WTC11 (cell line): Measurements from ENCODE around the gene FADD. TPM values are rescaled to one million over a fixed set of nuclear protein-coding genes. Genes with fewer than 3 reads are reported as not detected.

Experiments used
- ATAC-seq: fragments of 200-7000 bp; cut with Tn5 transposase; 2 replicates; pipeline ENCODE4 v1.10.0; 2021; ENCODE audit warnings: mild to moderate bottlenecking, moderate library complexity
- CTCF ChIA-PET: fragments of 300-600 bp; sonication (Branson Sonifier 250); formaldehyde crosslinking; loops from one replicate; lab custom pipeline; 2021; ENCODE audit warnings: antibody characterized with exemption; lab: Charles Lee
- POLR2A ChIA-PET: fragments of 350-600 bp; sonication (Branson Sonifier 250); formaldehyde crosslinking; loops from one replicate; lab custom pipeline; 2021; ENCODE audit warnings: antibody characterized with exemption; lab: Charles Lee
- DNase-seq: peaks from one replicate; pipeline ENCODE4 v3.0.0; 2021; ENCODE audit warnings: low spot score
- H3K27ac Mint-ChIP-seq: 2 replicates; pipeline ENCODE4 v1.8.0; 2021; ENCODE audit warnings: mixed read lengths
- H3K27me3 Mint-ChIP-seq: 2 replicates; pipeline ENCODE4 v1.8.0; 2021; ENCODE audit warnings: low read depth, mild to moderate bottlenecking, moderate library complexity, mixed read lengths
- H3K36me3 Mint-ChIP-seq: 2 replicates; pipeline ENCODE4 v1.8.0; 2021; ENCODE audit warnings: mixed read lengths
- H3K4me1 Mint-ChIP-seq: 2 replicates; pipeline ENCODE4 v1.8.0; 2022; ENCODE audit warnings: mixed read lengths
- H3K4me3 Mint-ChIP-seq: 2 replicates; pipeline ENCODE4 v1.8.0; 2021; ENCODE audit warnings: mild to moderate bottlenecking, moderate library complexity, mixed read lengths
- H3K9me3 Mint-ChIP-seq: 2 replicates; pipeline ENCODE4 v1.8.0; 2021; ENCODE audit warnings: mixed read lengths
- ATF1 ChIP-seq: sonication (generic); formaldehyde crosslinking; IDR thresholded peaks from 2 replicates; pipeline ENCODE4 v1.8.1; 2023; ENCODE audit warnings: mild to moderate bottlenecking, moderate library complexity, missing genetic modification reagents
- ATF2 ChIP-seq: sonication (generic); formaldehyde crosslinking; IDR thresholded peaks from 2 replicates; pipeline ENCODE4 v1.8.1; 2022; ENCODE audit warnings: low read depth, missing genetic modification reagents, borderline replicate concordance
- ATF3 ChIP-seq: sonication (generic); formaldehyde crosslinking; conservative IDR thresholded peaks from 2 replicates; pipeline ENCODE4 v1.8.1; 2022; ENCODE audit warnings: mild to moderate bottlenecking, missing genetic modification reagents
- CBFB ChIP-seq: sonication (generic); formaldehyde crosslinking; IDR thresholded peaks from 2 replicates; pipeline ENCODE4 v1.8.1; 2022; ENCODE audit warnings: mild to moderate bottlenecking, low read depth, missing genetic modification reagents
- EMX1 ChIP-seq: fragments of 250-450 bp; sonication (Bioruptor Pico); IDR thresholded peaks from 2 replicates; pipeline ENCODE4 v1.8.0; 2021; ENCODE audit warnings: mild to moderate bottlenecking
- FOXJ3 ChIP-seq: sonication (generic); formaldehyde crosslinking; IDR thresholded peaks from 2 replicates; pipeline ENCODE4 v1.9.0; 2021; ENCODE audit warnings: missing genetic modification reagents, mild to moderate bottlenecking, borderline replicate concordance
- GRHL2 ChIP-seq: fragments of 250-450 bp; sonication (Bioruptor Pico); IDR thresholded peaks from 2 replicates; pipeline ENCODE4 v1.8.0; 2022; ENCODE audit warnings: mild to moderate bottlenecking, moderate library complexity; ENCODE audit not compliant: insufficient replicate concordance, severe bottlenecking
- GTF2I ChIP-seq: fragments of 250-450 bp; sonication (Bioruptor Pico); conservative IDR thresholded peaks from 2 replicates; pipeline ENCODE4 v1.4.0; 2021; ENCODE audit warnings: mild to moderate bottlenecking
- NFYB ChIP-seq: sonication (generic); formaldehyde crosslinking; conservative IDR thresholded peaks from 2 replicates; pipeline ENCODE4 v1.8.0; 2022; ENCODE audit warnings: low read depth, missing genetic modification reagents
- NR2C2 ChIP-seq: sonication (generic); formaldehyde crosslinking; IDR thresholded peaks from 2 replicates; pipeline ENCODE4 v1.8.0; 2022; ENCODE audit warnings: mild to moderate bottlenecking, missing genetic modification reagents
- RORB ChIP-seq: fragments of 250-450 bp; sonication (Bioruptor Pico); IDR thresholded peaks from 2 replicates; pipeline ENCODE4 v1.9.0; 2021; ENCODE audit warnings: mild to moderate bottlenecking
- SMAD3 ChIP-seq: sonication (generic); formaldehyde crosslinking; IDR thresholded peaks from 2 replicates; pipeline ENCODE4 v1.8.0; 2022; ENCODE audit warnings: missing genetic modification reagents, mild to moderate bottlenecking, borderline replicate concordance
- STAT6 ChIP-seq: sonication (generic); formaldehyde crosslinking; conservative IDR thresholded peaks from 2 replicates; pipeline ENCODE4 v1.8.1; 2023; ENCODE audit warnings: mild to moderate bottlenecking, low read depth, missing genetic modification reagents, moderate library complexity
- TCF7 ChIP-seq: sonication (generic); formaldehyde crosslinking; IDR thresholded peaks from 2 replicates; pipeline ENCODE4 v1.8.0; 2022; ENCODE audit warnings: mild to moderate bottlenecking, low read depth, missing genetic modification reagents, moderate library complexity
- ZNF512 ChIP-seq: sonication (generic); formaldehyde crosslinking; IDR thresholded peaks from 2 replicates; pipeline ENCODE4 v1.8.1; 2022; ENCODE audit warnings: missing genetic modification reagents, borderline replicate concordance
- total RNA-seq: library from RNA; stranded (reverse); gene quantifications from 3 replicates; pipeline ENCODE4 v1.2.3, GENCODE V29; 2021
- TF ChIP-seq, protein P1 (sequence below): sonication (generic); formaldehyde crosslinking; IDR thresholded peaks from 2 replicates; pipeline ENCODE4 v1.8.1; 2023; ENCODE audit warnings: mild to moderate bottlenecking, missing genetic modification reagents, moderate library complexity
- TF ChIP-seq, protein P2 (sequence below): sonication (generic); formaldehyde crosslinking; IDR thresholded peaks from 2 replicates; pipeline ENCODE4 v1.8.1; 2023; ENCODE audit warnings: mild to moderate bottlenecking, missing genetic modification reagents
- TF ChIP-seq, protein P3 (sequence below): fragments of 250-450 bp; sonication (Bioruptor Pico); IDR thresholded peaks from 2 replicates; pipeline ENCODE4 v1.8.0; 2021; ENCODE audit warnings: mild to moderate bottlenecking

FADD gene
- total RNA-seq, 1 experiment from 2014 or later, result 49.0 TPM

DNA sequence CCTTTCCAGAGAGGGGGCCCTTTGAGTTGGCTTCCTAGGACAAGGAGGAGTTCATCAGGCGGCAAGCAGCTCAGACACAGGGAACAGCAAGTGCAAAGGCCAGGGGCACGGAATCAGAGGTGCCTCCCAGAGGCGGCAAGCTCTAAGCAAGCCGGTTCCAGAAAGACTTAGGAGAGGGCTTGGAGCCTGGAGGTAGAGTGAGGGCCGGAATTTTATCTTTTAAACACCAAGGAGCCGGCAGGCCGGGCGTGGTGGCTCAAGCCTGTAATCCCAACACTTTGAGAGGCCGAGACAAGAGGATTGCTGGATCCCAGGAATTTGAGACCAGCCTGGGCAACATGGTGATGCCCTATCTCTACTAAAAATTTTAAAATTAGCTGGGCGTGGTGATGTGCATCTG lies 26.6 kb downstream of the FADD start:
- Mint-ChIP-seq H3K27ac (no peak overlapping the region), H3K27me3 (no peaks in the 10 kb centered on the region), H3K4me1 (peaks cover 21% of the 10 kb centered on the region), H3K4me3 (no peak overlapping the region), H3K36me3 (no peaks in the 10 kb centered on the region)
- DNase-seq, result no peak
- CTCF ChIA-PET, result no interaction called here
- POLR2A ChIA-PET, result interaction anchor here (0.6 kb wide), 1 partner anchor 22 kb away, joined by 5 read pairs; no protein-coding TSS in a partner anchor
- no peak for TF ChIP-seq ZNF512 (CRISPR knock-in tag)
- no peak for TF ChIP-seq RORB (CRISPR knock-in tag)
- no peak for TF ChIP-seq GRHL2 (CRISPR knock-in tag)
- TF ChIP-seq ATF3 (CRISPR knock-in tag), result no peak
- TF ChIP-seq, protein P1, sequence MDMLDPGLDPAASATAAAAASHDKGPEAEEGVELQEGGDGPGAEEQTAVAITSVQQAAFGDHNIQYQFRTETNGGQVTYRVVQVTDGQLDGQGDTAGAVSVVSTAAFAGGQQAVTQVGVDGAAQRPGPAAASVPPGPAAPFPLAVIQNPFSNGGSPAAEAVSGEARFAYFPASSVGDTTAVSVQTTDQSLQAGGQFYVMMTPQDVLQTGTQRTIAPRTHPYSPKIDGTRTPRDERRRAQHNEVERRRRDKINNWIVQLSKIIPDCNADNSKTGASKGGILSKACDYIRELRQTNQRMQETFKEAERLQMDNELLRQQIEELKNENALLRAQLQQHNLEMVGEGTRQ (CRISPR knock-in tag), result no peak
- TF ChIP-seq SMAD3 (CRISPR knock-in tag), result no peak
- TF ChIP-seq, protein P2, sequence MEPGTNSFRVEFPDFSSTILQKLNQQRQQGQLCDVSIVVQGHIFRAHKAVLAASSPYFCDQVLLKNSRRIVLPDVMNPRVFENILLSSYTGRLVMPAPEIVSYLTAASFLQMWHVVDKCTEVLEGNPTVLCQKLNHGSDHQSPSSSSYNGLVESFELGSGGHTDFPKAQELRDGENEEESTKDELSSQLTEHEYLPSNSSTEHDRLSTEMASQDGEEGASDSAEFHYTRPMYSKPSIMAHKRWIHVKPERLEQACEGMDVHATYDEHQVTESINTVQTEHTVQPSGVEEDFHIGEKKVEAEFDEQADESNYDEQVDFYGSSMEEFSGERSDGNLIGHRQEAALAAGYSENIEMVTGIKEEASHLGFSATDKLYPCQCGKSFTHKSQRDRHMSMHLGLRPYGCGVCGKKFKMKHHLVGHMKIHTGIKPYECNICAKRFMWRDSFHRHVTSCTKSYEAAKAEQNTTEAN (CRISPR knock-in tag), result no peak
- no peak for TF ChIP-seq NR2C2 (CRISPR knock-in tag)
- no peak for TF ChIP-seq FOXJ3
- TF ChIP-seq ATF2, result no peak
- TF ChIP-seq STAT6, result no peak
- TF ChIP-seq, protein P3, sequence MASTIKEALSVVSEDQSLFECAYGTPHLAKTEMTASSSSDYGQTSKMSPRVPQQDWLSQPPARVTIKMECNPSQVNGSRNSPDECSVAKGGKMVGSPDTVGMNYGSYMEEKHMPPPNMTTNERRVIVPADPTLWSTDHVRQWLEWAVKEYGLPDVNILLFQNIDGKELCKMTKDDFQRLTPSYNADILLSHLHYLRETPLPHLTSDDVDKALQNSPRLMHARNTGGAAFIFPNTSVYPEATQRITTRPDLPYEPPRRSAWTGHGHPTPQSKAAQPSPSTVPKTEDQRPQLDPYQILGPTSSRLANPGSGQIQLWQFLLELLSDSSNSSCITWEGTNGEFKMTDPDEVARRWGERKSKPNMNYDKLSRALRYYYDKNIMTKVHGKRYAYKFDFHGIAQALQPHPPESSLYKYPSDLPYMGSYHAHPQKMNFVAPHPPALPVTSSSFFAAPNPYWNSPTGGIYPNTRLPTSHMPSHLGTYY (CRISPR knock-in tag), result no peak
- no peak for TF ChIP-seq GTF2I
- no peak for TF ChIP-seq ATF1 (CRISPR knock-in tag)
- no peak for TF ChIP-seq EMX1 (CRISPR knock-in tag)
- no peak for TF ChIP-seq CBFB (CRISPR knock-in tag)
- TF ChIP-seq TCF7 (CRISPR knock-in tag), result no peak
- no peak for TF ChIP-seq NFYB (CRISPR knock-in tag)
- TF ChIP-seq, all 79 proteins: peak for 0
- H3K9me3 Mint-ChIP-seq, result 0 out of 2 replicates have a peak, but pooled peaks cover 5% of the 10 kb centered on the region
- no peak for ATAC-seq
